Large intestine (tissue), 3 donors: ENCODE measurements around the gene HLA-B. TPM values are rescaled to one million over a fixed set of nuclear protein-coding genes. Genes with fewer than 3 reads are reported as not detected.
A peak's percentile ranks its signal among the peaks of the same experiment; 100 is the strongest.

Experiments used
- DNase-seq, 2 donors: peaks; one replicate each; pipeline versions ENCODE4 v3.0.0 to v3.0.0-alpha.2; 2013
- H3K27ac ChIP-seq: one replicate; pipeline ENCODE4 v1.5.1; 2013; ENCODE audit warnings: low read length
- H3K27me3 ChIP-seq: 2 replicates; pipeline ENCODE4 v1.6.1; 2013; ENCODE audit warnings: low read length; ENCODE audit not compliant: control insufficient read depth, insufficient read depth
- H3K36me3 ChIP-seq: 2 replicates; pipeline ENCODE4 v1.6.1; 2013; ENCODE audit warnings: low read length; ENCODE audit not compliant: control insufficient read depth, insufficient read depth
- H3K4me1 ChIP-seq: one replicate; pipeline ENCODE4 v1.6.1; 2013; ENCODE audit warnings: low read length; ENCODE audit not compliant: control insufficient read depth, insufficient read depth
- H3K4me3 ChIP-seq: one replicate; pipeline ENCODE4 v1.5.1; 2013; ENCODE audit warnings: low read length
- H3K9me3 ChIP-seq: one replicate; pipeline ENCODE4 v1.6.1; 2013; ENCODE audit warnings: mild to moderate bottlenecking, low read depth, low read length, moderate library complexity; ENCODE audit not compliant: control insufficient read depth
- WGBS: methylation state at CpG from one replicate; pipeline ENCODE4 v1.1.5; 2013; ENCODE audit warnings: low lambda C conversion rate; ENCODE audit not compliant: insufficient coverage; 5-methylcytosine and 5-hydroxymethylcytosine counted together
- polyA plus RNA-seq: library from polyadenylated mRNA; unstranded; fragments of 120-200 nt; gene quantifications from one replicate; pipeline ENCODE4 v1.2.1, GENCODE V29; 2013

The HLA-B gene
- polyA plus RNA-seq, 1 donor, result 353 TPM

DNA sequence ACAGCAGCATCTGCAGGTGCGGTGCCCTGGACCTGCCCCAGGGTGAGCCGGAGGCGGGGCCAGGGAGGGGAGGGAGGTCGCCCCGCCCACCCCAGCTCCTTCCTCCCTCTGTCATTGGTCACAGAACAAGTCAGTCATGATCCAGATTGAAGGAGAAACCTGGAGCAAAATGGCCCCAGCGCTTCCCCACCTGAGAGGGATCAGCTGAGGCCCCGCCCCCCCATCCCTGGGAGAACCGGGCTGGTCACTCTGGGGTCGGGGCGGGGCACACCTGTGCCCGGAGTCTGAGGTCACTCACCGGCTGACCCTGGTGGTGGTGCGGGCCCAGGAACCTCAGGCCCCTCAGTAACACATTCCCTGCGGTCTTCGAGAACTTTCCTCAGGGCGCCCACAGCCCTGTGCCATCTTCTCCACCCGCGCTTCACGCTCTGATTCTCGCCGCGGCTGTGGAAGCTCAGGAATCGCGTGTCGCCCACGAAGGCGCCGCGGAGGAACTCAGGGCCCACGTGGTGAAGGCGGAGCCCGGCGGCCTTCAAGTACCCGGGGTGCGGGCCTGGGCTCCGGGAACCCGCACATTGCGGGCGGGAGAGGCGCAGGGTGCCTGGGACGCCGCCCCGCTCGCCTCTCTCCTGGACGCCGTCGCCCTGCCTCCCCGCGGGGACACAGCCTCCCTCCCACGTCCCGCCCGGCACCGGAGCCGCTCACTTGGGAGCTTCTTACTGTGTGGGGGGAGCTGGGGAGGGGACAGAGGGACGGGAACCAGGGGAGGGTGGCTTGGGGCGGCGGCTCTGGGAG is 48.7 kb downstream of the HLA-B start:
- peaks cover 43% of the 10 kb centered on the region for H3K27me3 ChIP-seq
- WGBS, result no CpG with 5 or more reads among the region's 57 CpGs
- H3K36me3 ChIP-seq, result no peaks in the 10 kb centered on the region
- no peak overlapping the region for H3K27ac ChIP-seq
- DNase-seq, result peak in 1 of 2 donors; percentile 43
- H3K4me3 ChIP-seq, result no peak overlapping the region
- H3K9me3 ChIP-seq, result peaks cover 12% of the 10 kb centered on the region
- peaks cover 5% of the 10 kb centered on the region for H3K4me1 ChIP-seq

DNA sequence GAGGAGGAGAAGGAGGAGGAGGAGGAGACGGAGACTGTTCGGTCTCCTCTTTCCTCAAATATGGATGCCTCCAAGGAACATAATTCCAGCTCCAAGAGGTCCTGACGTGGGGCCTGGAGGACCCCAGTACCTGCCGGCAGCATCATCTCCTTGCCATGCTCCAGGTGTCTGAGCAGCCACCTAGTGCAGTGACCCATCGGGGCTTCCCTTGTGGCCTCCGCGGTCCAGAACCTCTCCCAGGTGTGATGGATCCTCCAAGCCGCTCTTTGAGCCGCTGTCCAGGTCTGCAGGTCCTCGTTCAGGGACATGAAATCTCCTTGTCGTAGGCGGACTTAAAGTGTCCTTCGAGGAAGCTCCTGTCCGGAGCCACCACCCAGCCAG is 49.3 kb downstream of the HLA-B start:
- WGBS, result no CpG with 5 or more reads among the region's 14 CpGs
- H3K9me3 ChIP-seq, result peaks cover 12% of the 10 kb centered on the region
- no peaks in the 10 kb centered on the region for H3K36me3 ChIP-seq
- peaks cover 5% of the 10 kb centered on the region for H3K4me1 ChIP-seq
- DNase-seq, result no peak
- no peak overlapping the region for H3K4me3 ChIP-seq
- H3K27me3 ChIP-seq, result peaks cover 43% of the 10 kb centered on the region
- H3K27ac ChIP-seq, result no peak overlapping the region

DNA sequence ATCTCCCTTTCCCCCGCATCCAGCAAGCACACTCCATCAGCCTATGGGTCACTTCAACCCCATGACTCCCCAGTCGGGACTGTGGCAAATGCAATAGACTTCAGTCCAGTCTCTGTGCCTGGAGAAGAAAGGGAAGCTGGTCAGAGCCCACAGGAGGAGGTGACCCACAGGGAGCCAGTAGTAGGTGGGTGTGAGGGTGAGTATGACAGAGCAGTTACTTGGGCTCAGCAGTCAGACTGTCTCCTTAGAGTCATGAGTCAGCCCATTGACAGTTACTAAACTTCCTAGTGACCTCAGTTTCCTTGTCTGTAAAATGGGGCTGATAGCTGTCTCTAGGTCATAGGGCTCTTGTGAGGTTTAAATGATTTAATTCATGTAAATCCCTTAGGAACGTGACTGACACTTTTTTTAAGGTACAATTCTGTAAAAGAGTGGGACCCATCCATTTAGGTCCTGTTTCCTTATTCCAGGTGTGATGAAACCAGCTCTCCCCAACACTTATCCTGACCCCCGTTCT is 51.2 kb downstream of the HLA-B start:
- Histone ChIP-seq H3K4me1 (peaks cover 5% of the 10 kb centered on the region), H3K4me3 (no peak overlapping the region), H3K36me3 (no peaks in the 10 kb centered on the region), H3K27ac (no peak overlapping the region), H3K27me3 (peaks cover 48% of the 10 kb centered on the region), H3K9me3 (peaks cover 12% of the 10 kb centered on the region)
- no peak for DNase-seq
- WGBS, result no CpG with 5 or more reads among the region's 4 CpGs

DNA sequence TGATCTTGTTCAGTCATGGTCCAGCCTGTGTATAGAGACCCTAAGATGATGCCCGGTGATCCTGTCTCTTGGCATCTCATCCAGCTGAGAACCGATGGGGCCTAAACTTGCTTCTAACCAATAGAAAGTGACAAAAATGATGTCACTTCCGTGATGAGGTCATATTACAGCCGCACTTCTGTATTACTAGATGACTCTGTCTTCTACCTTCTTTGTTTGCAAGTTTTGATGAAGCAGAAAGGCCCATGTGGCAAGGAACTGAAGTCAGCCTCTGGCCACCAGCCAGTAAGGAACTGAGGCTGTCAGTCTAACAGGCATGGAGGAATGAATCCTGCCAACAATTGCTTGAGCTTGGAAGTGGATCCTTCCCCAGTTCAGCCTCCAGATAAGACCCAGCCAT is 52.3 kb downstream of the HLA-B start:
- H3K4me3 ChIP-seq, result no peak overlapping the region
- WGBS, result no CpG with 5 or more reads among the region's 4 CpGs
- H3K36me3 ChIP-seq, result no peaks in the 10 kb centered on the region
- DNase-seq, result no peak
- peaks cover 12% of the 10 kb centered on the region for H3K9me3 ChIP-seq
- no peak overlapping the region for H3K27ac ChIP-seq
- peaks cover 5% of the 10 kb centered on the region for H3K4me1 ChIP-seq
- H3K27me3 ChIP-seq, result peaks cover 49% of the 10 kb centered on the region

Other genes with a start within 250 kb of the HLA-B start
- not detected for gene C6orf15, start 244.6 kb downstream of the HLA-B start, polyA plus RNA-seq
- gene PSORS1C1, start 242.4 kb downstream of the HLA-B start, polyA plus RNA-seq, result 0.33 TPM
- not detected for gene CDSN, start 236.7 kb downstream of the HLA-B start, polyA plus RNA-seq
- gene PSORS1C2, start 218.1 kb downstream of the HLA-B start, polyA plus RNA-seq, result 0.04 TPM
- 17.4 TPM for gene CCHCR1, start 199.4 kb downstream of the HLA-B start, polyA plus RNA-seq
- 9.1 TPM for gene TCF19, start 198.6 kb downstream of the HLA-B start, polyA plus RNA-seq
- 0.28 TPM for gene POU5F1, start 186.5 kb downstream of the HLA-B start, polyA plus RNA-seq
- gene HLA-C, start 85.1 kb downstream of the HLA-B start, polyA plus RNA-seq, result 225 TPM
- 4.2 TPM for gene MICA, start 46.4 kb upstream of the HLA-B start, polyA plus RNA-seq
- 0.73 TPM for gene MICB, start 141.0 kb upstream of the HLA-B start, polyA plus RNA-seq
- not detected for gene MCCD1, start 171.8 kb upstream of the HLA-B start, polyA plus RNA-seq
- 499 TPM for gene DDX39B, start 184.8 kb upstream of the HLA-B start, polyA plus RNA-seq
- 9.1 TPM for gene ATP6V1G2, start 189.4 kb upstream of the HLA-B start, polyA plus RNA-seq
- 23.4 TPM for gene NFKBIL1, start 190.4 kb upstream of the HLA-B start, polyA plus RNA-seq
- 0.96 TPM for gene LTA, start 215.1 kb upstream of the HLA-B start, polyA plus RNA-seq
- gene TNF, start 218.4 kb upstream of the HLA-B start, polyA plus RNA-seq, result 1.5 TPM
- 20.1 TPM for gene LTB, start 225.2 kb upstream of the HLA-B start, polyA plus RNA-seq
- 19.8 TPM for gene LST1, start 229.1 kb upstream of the HLA-B start, polyA plus RNA-seq
- 1.7 TPM for gene NCR3, start 235.8 kb upstream of the HLA-B start, polyA plus RNA-seq